ENCODE results near the gene IFNLR1. TPM values are rescaled to one million over a fixed set of nuclear protein-coding genes. Genes with fewer than 3 reads are reported as not detected.

The IFNLR1 gene
- total and polyA plus RNA-seq, 4 donors: 0.15 to 1.9 (median 0.32) TPM

- Histone ChIP-seq H3K27ac (ENCODE audit: low read depth in 1 of 2, low read length in 2 of 2) (no peak overlapping the region), H3K4me1 (ENCODE audit: control insufficient read depth in 1 of 2, insufficient read depth in 2 of 2, low read length in 2 of 2) (no peaks in the 10 kb centered on the region), H3K9me3 (ENCODE audit: control insufficient read depth, low read length) (no peaks in the 10 kb centered on the region), H3K4me3 (ENCODE audit: low read length in 2 of 2) (no peak overlapping the region), H3K27me3 (ENCODE audit: control insufficient read depth in 1 of 2, insufficient read depth in 2 of 2, low read length in 1 of 2) (no peaks in the 10 kb centered on the region), H3K36me3 (ENCODE audit: control insufficient read depth in 1 of 2, insufficient read depth in 2 of 2, low read length in 1 of 2) (no peaks in the 10 kb centered on the region)
- intact Hi-C loops (cut with DNase I): loop anchor here in 1 of 2 donors (2.0 kb wide), 1 partner anchor 43 kb away; no protein-coding TSS in a partner anchor
- WGBS, 2 donors: 86 to 91% methylated on average over 6 of the region's 6 CpGs
- no peak for ATAC-seq (ENCODE audit: low FRiP score)
- peak in 1 of 2 donors; percentile 23 for DNase-seq
Observed at GRCh38 chr1:24113641-24114033, 73.5 kb downstream of the IFNLR1 start.

- H3K4me1 ChIP-seq (ENCODE audit: control insufficient read depth in 1 of 2, insufficient read depth in 2 of 2, low read length in 2 of 2): no peaks in the 10 kb centered on the region
- H3K9me3 ChIP-seq (ENCODE audit: control insufficient read depth, low read length): no peaks in the 10 kb centered on the region
- ATAC-seq (ENCODE audit: low FRiP score): peak; percentile 88
- peak; percentile 87 to 89 for DNase-seq
- peak within 1 kb of the TSS; percentile 25 to 39 for H3K27ac ChIP-seq (ENCODE audit: low read depth in 1 of 2, low read length in 2 of 2)
- H3K36me3 ChIP-seq (ENCODE audit: control insufficient read depth in 1 of 2, insufficient read depth in 2 of 2, low read length in 1 of 2): no peaks in the 10 kb centered on the region
- no peak within 1 kb of the TSS for H3K4me3 ChIP-seq (ENCODE audit: low read length in 2 of 2)
- WGBS, 2 donors: 3 to 5% methylated on average over 27 of the region's 27 CpGs
- intact Hi-C loops (cut with DNase I): loop anchor here (1.0 to 2.0 kb wide), 2 partner anchors 41 kb away; no protein-coding TSS in a partner anchor
- no peaks in the 10 kb centered on the region for H3K27me3 ChIP-seq (ENCODE audit: control insufficient read depth in 1 of 2, insufficient read depth in 2 of 2, low read length in 1 of 2)
Observed at GRCh38 chr1:24111996-24112779, 74.9 kb downstream of the IFNLR1 start, which contains the start of gene MYOM3. Gene MYOM3 (minus strand): TSS chr1:24112135. CDS start chr1:24108636, 3,499 bp downstream.

DNA sequence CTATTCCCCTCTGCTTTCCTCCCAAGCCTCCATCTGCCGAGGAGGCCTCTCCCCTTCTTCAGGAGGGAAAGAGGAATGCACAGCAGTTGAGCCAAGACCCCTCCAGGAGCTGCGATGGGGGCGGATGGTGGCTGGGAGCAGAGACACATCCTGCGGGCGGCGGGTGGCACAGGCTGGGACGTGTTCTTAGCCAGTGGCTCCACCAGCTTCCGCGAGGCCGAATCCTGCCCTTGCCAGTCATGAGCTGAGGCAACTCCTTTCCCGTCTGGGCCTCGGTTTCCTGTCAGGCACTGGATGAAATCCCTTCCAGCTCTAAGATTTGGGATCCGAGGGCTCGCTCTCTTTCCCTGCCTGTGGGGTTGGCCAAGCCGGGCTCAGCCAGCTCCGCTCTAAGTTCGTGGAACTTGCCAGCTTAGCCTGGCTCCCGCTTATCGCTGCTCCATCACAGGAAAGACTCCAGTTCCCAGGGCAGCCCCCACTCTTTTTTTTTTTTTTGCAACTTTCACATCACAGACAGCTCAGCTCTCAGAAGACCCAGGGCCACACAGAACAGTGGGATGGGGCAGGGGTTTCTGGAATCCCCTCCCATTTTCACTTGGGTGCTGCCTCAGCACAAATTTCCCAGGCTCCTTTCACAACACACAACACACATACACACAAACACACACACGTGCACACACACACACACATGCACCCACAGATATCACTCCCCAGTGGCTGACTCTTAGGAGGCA is 75.7 kb downstream of the IFNLR1 start:
- ATAC-seq (ENCODE audit: low FRiP score) (peak; percentile 77), DNase-seq (peak; percentile 82 to 88)
- intact Hi-C loops (cut with DNase I): loop anchor here in 1 of 2 donors (1.0 kb wide), 1 partner anchor 40 kb away; no protein-coding TSS in a partner anchor
- Histone ChIP-seq H3K27ac (ENCODE audit: low read depth in 1 of 2, low read length in 2 of 2) (peak overlapping the region; percentile 25 to 39), H3K27me3 (ENCODE audit: control insufficient read depth in 1 of 2, insufficient read depth in 2 of 2, low read length in 1 of 2) (no peaks in the 10 kb centered on the region), H3K36me3 (ENCODE audit: control insufficient read depth in 1 of 2, insufficient read depth in 2 of 2, low read length in 1 of 2) (no peaks in the 10 kb centered on the region), H3K4me1 (ENCODE audit: control insufficient read depth in 1 of 2, insufficient read depth in 2 of 2, low read length in 2 of 2) (no peaks in the 10 kb centered on the region), H3K9me3 (ENCODE audit: control insufficient read depth, low read length) (no peaks in the 10 kb centered on the region), H3K4me3 (ENCODE audit: low read length in 2 of 2) (no peak overlapping the region)
- WGBS, 2 donors: 9% methylated on average over 20 of the region's 20 CpGs

DNA sequence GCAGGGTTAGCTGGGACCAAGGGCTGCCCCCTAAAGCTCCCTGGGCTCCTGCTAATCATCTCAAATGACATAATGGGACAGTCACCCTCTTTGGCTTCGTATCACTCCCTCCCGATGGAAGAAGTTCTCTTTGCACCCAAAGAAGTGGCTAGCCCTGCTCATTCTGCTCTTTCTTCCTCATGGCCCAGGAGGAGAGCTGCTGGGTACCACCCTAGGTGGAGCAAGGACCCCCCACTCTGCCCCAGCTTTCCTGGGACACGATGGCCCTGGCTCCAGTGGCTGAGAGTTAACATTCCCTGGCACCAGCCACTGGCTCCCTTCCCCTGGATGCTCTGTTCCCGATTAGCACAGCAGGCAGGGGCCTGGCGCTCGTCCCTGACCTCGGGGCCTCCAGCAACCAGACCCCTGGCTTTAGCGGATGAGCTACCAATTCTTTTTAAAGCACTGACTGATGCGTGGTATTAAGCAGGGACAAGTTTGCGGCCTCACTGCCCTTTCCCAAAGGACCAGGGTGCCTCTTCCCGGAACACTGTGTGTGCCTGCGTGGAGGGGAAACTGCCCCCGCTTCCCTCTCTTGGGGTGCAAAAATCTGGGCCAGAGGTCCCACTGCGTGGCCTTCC is 76.3 kb downstream of the IFNLR1 start:
- intact Hi-C loops (cut with DNase I): loop anchor here in 1 of 2 donors (1.0 kb wide), 1 partner anchor 39 kb away; no protein-coding TSS in a partner anchor
- Histone ChIP-seq H3K36me3 (ENCODE audit: control insufficient read depth in 1 of 2, insufficient read depth in 2 of 2, low read length in 1 of 2) (no peaks in the 10 kb centered on the region), H3K9me3 (ENCODE audit: control insufficient read depth, low read length) (no peaks in the 10 kb centered on the region), H3K27ac (ENCODE audit: low read depth in 1 of 2, low read length in 2 of 2) (peak overlapping the region; percentile 25 to 39), H3K4me1 (ENCODE audit: control insufficient read depth in 1 of 2, insufficient read depth in 2 of 2, low read length in 2 of 2) (no peaks in the 10 kb centered on the region), H3K27me3 (ENCODE audit: control insufficient read depth in 1 of 2, insufficient read depth in 2 of 2, low read length in 1 of 2) (no peaks in the 10 kb centered on the region), H3K4me3 (ENCODE audit: low read length in 2 of 2) (no peak overlapping the region)
- peak; percentile 64 to 79 for DNase-seq
- 20 to 22% methylated on average over 14 of the region's 14 CpGs for WGBS, 2 donors
- ATAC-seq (ENCODE audit: low FRiP score): peak; percentile 39

GRCh38 chr1:24109686-24110475 is 77.2 kb downstream of the IFNLR1 start:
- no peak overlapping the region for H3K27ac ChIP-seq (ENCODE audit: low read depth in 1 of 2, low read length in 2 of 2)
- intact Hi-C loops (cut with DNase I): no loop called here

GRCh38 chr1:24109166-24109483 is 78.0 kb downstream of the IFNLR1 start:
- no peaks in the 10 kb centered on the region for H3K27me3 ChIP-seq (ENCODE audit: control insufficient read depth in 1 of 2, insufficient read depth in 2 of 2, low read length in 1 of 2)
- no peaks in the 10 kb centered on the region for H3K4me1 ChIP-seq (ENCODE audit: control insufficient read depth in 1 of 2, insufficient read depth in 2 of 2, low read length in 2 of 2)
- no peak for ATAC-seq (ENCODE audit: low FRiP score)
- H3K27ac ChIP-seq (ENCODE audit: low read depth in 1 of 2, low read length in 2 of 2): no peak overlapping the region
- H3K36me3 ChIP-seq (ENCODE audit: control insufficient read depth in 1 of 2, insufficient read depth in 2 of 2, low read length in 1 of 2): no peaks in the 10 kb centered on the region
- intact Hi-C loops (cut with DNase I): no loop called here
- no peak for DNase-seq
- WGBS, 2 donors: 82 to 87% methylated on average over 1 of the region's 1 CpG
- H3K4me3 ChIP-seq (ENCODE audit: low read length in 2 of 2): no peak overlapping the region
- no peaks in the 10 kb centered on the region for H3K9me3 ChIP-seq (ENCODE audit: control insufficient read depth, low read length)

More at GRCh38 chr1:24109686-24110475, 77.2 kb downstream of the IFNLR1 start:
- Histone ChIP-seq H3K36me3 (ENCODE audit: control insufficient read depth in 1 of 2, insufficient read depth in 2 of 2, low read length in 1 of 2) (no peaks in the 10 kb centered on the region), H3K4me1 (ENCODE audit: control insufficient read depth in 1 of 2, insufficient read depth in 2 of 2, low read length in 2 of 2) (no peaks in the 10 kb centered on the region), H3K27me3 (ENCODE audit: control insufficient read depth in 1 of 2, insufficient read depth in 2 of 2, low read length in 1 of 2) (no peaks in the 10 kb centered on the region), H3K9me3 (ENCODE audit: control insufficient read depth, low read length) (no peaks in the 10 kb centered on the region), H3K4me3 (ENCODE audit: low read length in 2 of 2) (no peak overlapping the region)
- no peak for ATAC-seq (ENCODE audit: low FRiP score)
- 92 to 93% methylated on average over 15 of the region's 15 CpGs for WGBS, 2 donors
- peak; percentile 41 to 64 for DNase-seq

GRCh38 chr1:24108334-24109165 is 78.5 kb downstream of the IFNLR1 start:
- intact Hi-C loops (cut with DNase I): no loop called here
- Histone ChIP-seq H3K27ac (ENCODE audit: low read depth in 1 of 2, low read length in 2 of 2) (no peak overlapping the region), H3K4me3 (ENCODE audit: low read length in 2 of 2) (no peak overlapping the region), H3K4me1 (ENCODE audit: control insufficient read depth in 1 of 2, insufficient read depth in 2 of 2, low read length in 2 of 2) (no peaks in the 10 kb centered on the region), H3K9me3 (ENCODE audit: control insufficient read depth, low read length) (no peaks in the 10 kb centered on the region), H3K36me3 (ENCODE audit: control insufficient read depth in 1 of 2, insufficient read depth in 2 of 2, low read length in 1 of 2) (no peaks in the 10 kb centered on the region), H3K27me3 (ENCODE audit: control insufficient read depth in 1 of 2, insufficient read depth in 2 of 2, low read length in 1 of 2) (no peaks in the 10 kb centered on the region)
- peak in 1 of 2 donors; percentile 69 for DNase-seq
- no peak for ATAC-seq (ENCODE audit: low FRiP score)
- 80 to 81% methylated on average over 22 of the region's 22 CpGs for WGBS, 2 donors
